B cell (primary cell): Measurements from ENCODE around the gene HAUS2. TPM values are rescaled to one million over a fixed set of nuclear protein-coding genes. Genes with fewer than 3 reads are reported as not detected.
"Not testable (repeated sequence)": the region's sequence is repeated elsewhere in the genome, so short reads cannot be mapped to it uniquely, and the experiment has no call there.

Experiments used
- ATAC-seq: fragments of 200-7000 bp; cut with Tn5 transposase; one replicate; pipeline ENCODE4 v1.10.0; 2021; ENCODE audit warnings: low read depth, mild to moderate bottlenecking, moderate number of reproducible peaks, moderate library complexity
- CTCF ChIA-PET: fragments of 350-600 bp; sonication (Branson Sonifier 250); formaldehyde crosslinking; loops from one replicate; lab custom pipeline; 2021; ENCODE audit warnings: antibody characterized with exemption, inconsistent platforms; lab: Charles Lee
- POLR2A ChIA-PET: fragments of 350-600 bp; sonication (Branson Sonifier 250); formaldehyde crosslinking; loops from one replicate; lab custom pipeline; 2021; ENCODE audit warnings: antibody characterized with exemption; lab: Charles Lee
- DNase-seq: peaks from one replicate; pipeline ENCODE4 v3.0.0; 2013
- H2AFZ ChIP-seq: 2 replicates; pipeline ENCODE4 v1.6.1; 2012; ENCODE audit warnings: mild to moderate bottlenecking, low read depth, low read length; ENCODE audit not compliant: insufficient read depth, poor library complexity, severe bottlenecking
- H3K27ac ChIP-seq, 2 donors: 1 replicate in 1 of 2; 2 replicates in 1 of 2; pipeline ENCODE4 v1.5.1; 2012 to 2013; ENCODE audit warnings: low read length in 2 of 2, mild to moderate bottlenecking in 2 of 2, moderate library complexity in 1 of 2
- H3K27me3 ChIP-seq, 4 experiments: fragments of 200-600 bp in 1 of 4; sonication (generic) in 1 of 4; replicated peaks in 1 of 4; 1 replicate in 2 of 4; 2 replicates in 2 of 4; pipeline versions ENCODE4 v1.6.1 to v1.7.0; 2013 to 2016; ENCODE audit warnings: low read length in 3 of 4, mild to moderate bottlenecking in 2 of 4, mixed read lengths in 1 of 4, moderate library complexity in 1 of 4; ENCODE audit not compliant: insufficient read depth in 4 of 4, control insufficient read depth in 3 of 4; ENCODE audit errors: control extremely low read depth in 1 of 4
- H3K36me3 ChIP-seq, 2 experiments: replicated peaks in 1 of 2; 1 replicate in 1 of 2; 2 replicates in 1 of 2; pipeline versions ENCODE4 v1.6.1 to v1.7.1; 2013; ENCODE audit warnings: low read length in 1 of 2; ENCODE audit not compliant: insufficient read depth in 2 of 2, control insufficient read depth in 1 of 2; ENCODE audit errors: control extremely low read depth in 1 of 2, extremely low read depth in 1 of 2
- H3K4me1 ChIP-seq, 2 donors: fragments of 200-600 bp in 1 of 2; sonication (generic) in 1 of 2; 1 replicate in 1 of 2; 2 replicates in 1 of 2; pipeline versions ENCODE4 v1.5.1 to v1.6.1; 2013 to 2017; ENCODE audit warnings: low read length in 2 of 2; ENCODE audit not compliant: control insufficient read depth in 2 of 2, insufficient read depth in 2 of 2
- H3K4me2 ChIP-seq: replicated peaks from 2 replicates; pipeline ENCODE3; 2012; ENCODE audit warnings: mild to moderate bottlenecking, low read depth, low read length; ENCODE audit not compliant: poor library complexity, severe bottlenecking
- H3K4me3 ChIP-seq, 5 experiments: fragments of 200-600 bp in 1 of 5; sonication (generic) in 1 of 5; 1 replicate in 3 of 5; 2 replicates in 2 of 5; pipeline versions ENCODE4 v1.5.1 to v1.7.0; 2011 to 2016; ENCODE audit warnings: low read length in 4 of 5, mild to moderate bottlenecking in 4 of 5, low read depth in 2 of 5, control low read depth in 1 of 5, moderate library complexity in 1 of 5; ENCODE audit not compliant: insufficient read depth in 1 of 5; ENCODE audit errors: control extremely low read depth in 1 of 5, extremely low read depth in 1 of 5
- H3K79me2 ChIP-seq: fragments of 200-600 bp; sonication (generic); one replicate; pipeline ENCODE4 v1.6.0; 2016; ENCODE audit warnings: low read length; ENCODE audit not compliant: control insufficient read depth, insufficient read depth
- H3K9ac ChIP-seq: fragments of 200-600 bp; sonication (generic); 2 replicates; pipeline ENCODE4 v1.6.1; 2017; ENCODE audit warnings: mild to moderate bottlenecking, low read length, moderate library complexity
- H3K9me3 ChIP-seq, 3 donors: one replicate each; pipeline versions ENCODE4 v1.6.1 to v1.7.1; 2013; ENCODE audit warnings: low read length in 2 of 3; ENCODE audit not compliant: control insufficient read depth in 2 of 3, insufficient read depth in 1 of 3; ENCODE audit errors: control extremely low read depth in 1 of 3
- H4K20me1 ChIP-seq: 2 replicates; pipeline ENCODE4 v1.6.0; 2012; ENCODE audit warnings: mild to moderate bottlenecking, low read length; ENCODE audit not compliant: insufficient read depth, control insufficient read depth, poor library complexity, severe bottlenecking
- H3K27ac Mint-ChIP-seq: one replicate; pipeline ENCODE4 v1.8.0; 2021; ENCODE audit warnings: mixed read lengths
- H3K27me3 Mint-ChIP-seq: one replicate; pipeline ENCODE4 v1.8.0; 2021; ENCODE audit warnings: mixed read lengths
- H3K4me1 Mint-ChIP-seq: one replicate; pipeline ENCODE4 v1.8.0; 2021; ENCODE audit warnings: mixed read lengths
- H3K4me3 Mint-ChIP-seq: one replicate; pipeline ENCODE4 v1.8.0; 2021; ENCODE audit warnings: mixed read lengths
- H3K9me3 Mint-ChIP-seq: one replicate; pipeline ENCODE4 v1.8.0; 2022; ENCODE audit warnings: mixed read lengths; ENCODE audit not compliant: insufficient read depth
- EZH2 ChIP-seq: IDR thresholded peaks from 2 replicates; pipeline ENCODE4 v1.6.1; 2012; ENCODE audit warnings: borderline replicate concordance, low read depth, mild to moderate bottlenecking, moderate library complexity, low read length; ENCODE audit not compliant: insufficient read depth, poor library complexity, severe bottlenecking
- WGBS: methylation state at CpG from one replicate; pipeline ENCODE4 v1.1.5; 2013; ENCODE audit warnings: missing lambda C conversion rate; ENCODE audit not compliant: insufficient coverage; 5-methylcytosine and 5-hydroxymethylcytosine counted together
- intact Hi-C: fragments of 100-400 bp; cut with micrococcal nuclease; formaldehyde crosslinking; loops from one replicate; pipeline ENCODE4 v1.10.0; 2022
- polyA plus RNA-seq: library from polyadenylated mRNA; depleted of rRNA; stranded (reverse); fragments of >200 nt; gene quantifications from 2 replicates; pipeline ENCODE4 v1.2.3, GENCODE V29; 2012
- total RNA-seq, 2 donors: library from RNA; stranded (reverse); fragments of 120-200 nt in 1 of 2; gene quantifications; 1 replicate in 1 of 2; 2 replicates in 1 of 2; pipeline versions ENCODE4 v1.2.3 to v1.2.4, GENCODE V29; 2013 to 2022
- TF ChIP-seq, protein P1 (sequence below): fragments of 200-600 bp; IDR thresholded peaks from one replicate; pipeline ENCODE4 v1.8.0; 2022; ENCODE audit warnings: antibody characterized with exemption, mild to moderate bottlenecking

Gene HAUS2
- total and polyA plus RNA-seq, 2 donors (not counting 1 experiment from before 2014, with no cell fraction given), result 16.5 to 18.3 TPM

DNA sequence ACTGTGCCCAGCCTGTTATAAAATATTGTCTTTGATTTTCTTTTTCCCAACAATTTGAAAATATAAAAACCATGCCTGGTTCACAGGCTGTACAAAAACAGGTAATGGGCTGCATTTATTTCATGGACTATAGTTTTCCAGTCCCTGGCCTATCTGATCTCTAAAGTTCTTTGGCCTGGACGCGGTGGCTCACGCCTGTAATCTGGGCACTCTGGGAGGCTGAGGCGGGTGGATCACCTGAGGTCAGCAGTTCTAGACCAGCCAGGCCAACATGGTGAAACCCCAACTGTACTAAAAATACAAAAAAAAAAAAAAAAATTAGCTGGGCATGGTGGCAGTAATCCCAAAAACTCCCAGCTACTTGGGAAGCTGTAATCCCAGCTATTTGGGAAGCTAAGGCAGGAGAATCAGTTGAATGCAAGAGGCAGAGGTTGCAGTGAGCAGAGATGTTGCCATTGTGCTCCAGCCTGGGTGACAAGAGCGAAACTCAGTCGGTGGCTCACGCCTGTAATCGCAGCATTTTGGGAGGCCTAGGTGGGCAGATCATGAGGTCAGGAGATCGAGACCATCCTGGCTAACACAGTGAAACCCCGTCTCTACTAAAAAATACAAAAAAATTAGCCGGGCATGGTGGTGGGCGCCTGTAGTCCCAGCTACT is 8.0 kb downstream of the HAUS2 start:
- intact Hi-C loops, H4K20me1 ChIP-seq, H3K27ac ChIP-seq, DNase-seq, H3K4me3 Mint-ChIP-seq, H3K9me3 Mint-ChIP-seq, H3K9ac ChIP-seq, H3K9me3 ChIP-seq, H3K4me3 ChIP-seq, H3K27me3 ChIP-seq, H2AFZ ChIP-seq, H3K4me1 Mint-ChIP-seq, H3K4me1 ChIP-seq, H3K27ac Mint-ChIP-seq, H3K4me2 ChIP-seq, H3K27me3 Mint-ChIP-seq, ATAC-seq: not testable (repeated sequence)
- H3K36me3 ChIP-seq, result peaks cover 5 to 19% of the 10 kb centered on the region in 2 experiments
- WGBS, result 100% methylated on average over 4 of the region's 12 CpGs
- CTCF ChIA-PET, result interaction anchor here (0.6 to 0.7 kb wide), 2 partner anchors 31 to 67 kb away, joined by 4 to 5 read pairs; no protein-coding TSS in a partner anchor
- H3K79me2 ChIP-seq, result peaks cover 37% of the 10 kb centered on the region
- POLR2A ChIA-PET, result interaction anchor here (0.7 kb wide), 1 partner anchor 9 kb away, joined by 11 read pairs; no protein-coding TSS in a partner anchor

- H3K9me3 ChIP-seq, result no peaks in the 10 kb centered on the region
- peaks cover 20% of the 10 kb centered on the region for H3K79me2 ChIP-seq
- H3K4me1 ChIP-seq, result no peaks in the 10 kb centered on the region
- H3K27me3 Mint-ChIP-seq, result no peaks in the 10 kb centered on the region
- H3K4me3 Mint-ChIP-seq, result no peak overlapping the region
- no peak overlapping the region for H3K27ac ChIP-seq
- no peak overlapping the region for H3K9ac ChIP-seq
- ChIA-PET POLR2A (no interaction called here), CTCF (interaction anchor here (0.7 kb wide), 1 partner anchor 438 kb away, joined by 4 read pairs; no protein-coding TSS in a partner anchor)
- peaks cover 2 to 24% of the 10 kb centered on the region in 2 experiments for H3K36me3 ChIP-seq
- TF ChIP-seq, protein P1, sequence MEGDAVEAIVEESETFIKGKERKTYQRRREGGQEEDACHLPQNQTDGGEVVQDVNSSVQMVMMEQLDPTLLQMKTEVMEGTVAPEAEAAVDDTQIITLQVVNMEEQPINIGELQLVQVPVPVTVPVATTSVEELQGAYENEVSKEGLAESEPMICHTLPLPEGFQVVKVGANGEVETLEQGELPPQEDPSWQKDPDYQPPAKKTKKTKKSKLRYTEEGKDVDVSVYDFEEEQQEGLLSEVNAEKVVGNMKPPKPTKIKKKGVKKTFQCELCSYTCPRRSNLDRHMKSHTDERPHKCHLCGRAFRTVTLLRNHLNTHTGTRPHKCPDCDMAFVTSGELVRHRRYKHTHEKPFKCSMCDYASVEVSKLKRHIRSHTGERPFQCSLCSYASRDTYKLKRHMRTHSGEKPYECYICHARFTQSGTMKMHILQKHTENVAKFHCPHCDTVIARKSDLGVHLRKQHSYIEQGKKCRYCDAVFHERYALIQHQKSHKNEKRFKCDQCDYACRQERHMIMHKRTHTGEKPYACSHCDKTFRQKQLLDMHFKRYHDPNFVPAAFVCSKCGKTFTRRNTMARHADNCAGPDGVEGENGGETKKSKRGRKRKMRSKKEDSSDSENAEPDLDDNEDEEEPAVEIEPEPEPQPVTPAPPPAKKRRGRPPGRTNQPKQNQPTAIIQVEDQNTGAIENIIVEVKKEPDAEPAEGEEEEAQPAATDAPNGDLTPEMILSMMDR, result no peak
- TF ChIP-seq EZH2, result no peak
- intact Hi-C loops, result no loop called here
- WGBS, result 83% methylated on average over 2 of the region's 3 CpGs
- H4K20me1 ChIP-seq, result no peaks in the 10 kb centered on the region
- H3K27me3 ChIP-seq, result no peaks in the 10 kb centered on the region
- no peak overlapping the region for H2AFZ ChIP-seq
- H3K4me3 ChIP-seq, result no peak overlapping the region
- no peak overlapping the region for H3K4me2 ChIP-seq
- DNase-seq (no peak), ATAC-seq (no peak)
- no peaks in the 10 kb centered on the region for H3K4me1 Mint-ChIP-seq
- H3K27ac Mint-ChIP-seq, result no peak overlapping the region
- H3K9me3 Mint-ChIP-seq, result no peaks in the 10 kb centered on the region
These were observed 10.1 kb downstream of the HAUS2 start for GRCh38 chr15:42558739-42559138.
